COR-L47 (cell line): ENCODE measurements around the gene C3orf20.
A peak's percentile ranks its signal among the peaks of the same experiment; 100 is the strongest.

Source experiments
- DNase-seq: peaks from one replicate; lab custom pipeline; 2025; lab: John Stamatoyannopoulos, UW

The C3orf20 gene

GRCh38 chr3:14674841-14675240 lies at the start of gene C3orf20:
C3orf20 (plus strand) TSS chr3:14675141; CDS start chr3:14682714, 7,573 bp downstream.
- DNase-seq = no peak

- no peak for DNase-seq
Measured at GRCh38 chr3:14625443-14625842, 49.5 kb upstream of the C3orf20 start.

- DNase-seq = no peak
Measured at GRCh38 chr3:14627815-14628214, 47.1 kb upstream of the C3orf20 start.

- DNase-seq = no peak
Measured at GRCh38 chr3:14628406-14628805, 46.5 kb upstream of the C3orf20 start.

- peak; percentile 23 for DNase-seq
Measured at GRCh38 chr3:14630404-14631100, 44.4 kb upstream of the C3orf20 start.

GRCh38 chr3:14631101-14631497 lies 43.8 kb upstream of the C3orf20 start:
- no peak for DNase-seq

GRCh38 chr3:14631687-14632441 lies 43.1 kb upstream of the C3orf20 start:
- no peak for DNase-seq

GRCh38 chr3:14632442-14632930 lies 42.5 kb upstream of the C3orf20 start:
- DNase-seq = no peak

GRCh38 chr3:14633417-14633816 lies 41.5 kb upstream of the C3orf20 start:
- no peak for DNase-seq

- no peak for DNase-seq
Measured at GRCh38 chr3:14633819-14634424, 41.0 kb upstream of the C3orf20 start.

- DNase-seq = no peak
Measured at GRCh38 chr3:14634763-14635400, 40.1 kb upstream of the C3orf20 start.

GRCh38 chr3:14636496-14637087 lies 38.3 kb upstream of the C3orf20 start:
- DNase-seq = no peak

- DNase-seq = no peak
Measured at GRCh38 chr3:14640157-14640562, 34.8 kb upstream of the C3orf20 start.

- no peak for DNase-seq
Measured at GRCh38 chr3:14640734-14641133, 34.2 kb upstream of the C3orf20 start.

GRCh38 chr3:14641346-14641745 lies 33.6 kb upstream of the C3orf20 start:
- no peak for DNase-seq

- no peak for DNase-seq
Measured at GRCh38 chr3:14645453-14645852, 29.5 kb upstream of the C3orf20 start.

- no peak for DNase-seq
Measured at GRCh38 chr3:14646131-14646573, 28.8 kb upstream of the C3orf20 start.

GRCh38 chr3:14646589-14647413 lies 28.1 kb upstream of the C3orf20 start:
- DNase-seq = no peak

GRCh38 chr3:14647976-14648955 lies 26.7 kb upstream of the C3orf20 start:
- DNase-seq = no peak

GRCh38 chr3:14649466-14649865 lies 25.5 kb upstream of the C3orf20 start:
- DNase-seq = no peak
